Right lobe of liver (tissue), 6 donors: Measurements from ENCODE around the gene EEF2. TPM values are rescaled to one million over a fixed set of nuclear protein-coding genes. Genes with fewer than 3 reads are reported as not detected.

Experiments
- ATAC-seq, 4 donors: fragments of 200-7000 bp; cut with Tn5 transposase; one replicate each; pipeline ENCODE4 v1.9.1; 2020; ENCODE audit warnings: mild to moderate bottlenecking in 4 of 4, moderate library complexity in 4 of 4
- DNase-seq, 3 donors: peaks; one replicate each; pipeline ENCODE4 v3.0.0-alpha.2; 2020
- H3K27ac ChIP-seq, 3 donors: fragments of 200-600 bp; one replicate each; pipeline ENCODE4 v1.8.0; 2022
- H3K27me3 ChIP-seq, 2 donors: fragments of 200-600 bp; one replicate each; pipeline ENCODE4 v1.8.0; 2022
- H3K36me3 ChIP-seq, 4 donors: fragments of 200-600 bp; sonication (generic) in 1 of 4; one replicate each; pipeline versions ENCODE4 v1.5.1 to v1.8.0; 2017 to 2022; ENCODE audit warnings: control low read depth in 1 of 4
- H3K4me1 ChIP-seq, 4 donors: fragments of 200-600 bp; sonication (generic) in 1 of 4; one replicate each; pipeline versions ENCODE4 v1.5.1 to v1.8.0; 2017 to 2022; ENCODE audit warnings: control low read depth in 1 of 4
- H3K4me3 ChIP-seq, 3 donors: fragments of 200-600 bp; one replicate each; pipeline ENCODE4 v1.8.0; 2022
- H3K9me3 ChIP-seq, 4 donors: fragments of 200-600 bp; sonication (generic) in 1 of 4; one replicate each; pipeline versions ENCODE4 v1.5.1 to v1.8.0; 2017 to 2022; ENCODE audit warnings: control low read depth in 1 of 4
- POLR2A ChIP-seq: fragments of 450-650 bp; IDR thresholded peaks from one replicate; pipeline ENCODE4 v1.6.1; 2017; ENCODE audit warnings: antibody characterized with exemption, mild to moderate bottlenecking
- WGBS: methylation state at CpG from one replicate; pipeline ENCODE4 v1.1.6; 2018; ENCODE audit warnings: low coverage, low lambda C conversion rate; ENCODE audit not compliant: insufficient coverage; ENCODE audit errors: missing lambda C conversion rate; 5-methylcytosine and 5-hydroxymethylcytosine counted together
- intact Hi-C, 2 donors: fragments of 100-400 bp; cut with DNase I; formaldehyde crosslinking; loops; one replicate each; pipeline versions ENCODE4 v1.11.2 to v1.14.1; 2022
- total RNA-seq, 6 experiments: library from RNA; depleted of rRNA in 2 of 6; stranded (reverse); fragments of >200 nt in 2 of 6; fragmentation: NEBNext Ultra II Directional in 3 of 6; extraction: Animal tissue kit (Norgen Biotek cat#: 25700) in 3 of 6; gene quantifications; one replicate each; pipeline versions ENCODE4 v1.1.0 to v1.2.4, GENCODE V29; 2016 to 2023
- TF ChIP-seq, protein P1 (sequence below), 4 donors: fragments of 200-600 bp in 3 of 4; fragments of 450-650 bp in 1 of 4; IDR thresholded peaks; one replicate each; pipeline versions ENCODE4 v1.5.1 to v1.8.0; 2016 to 2022; ENCODE audit warnings: antibody characterized with exemption in 4 of 4, mild to moderate bottlenecking in 2 of 4
- donor health status: DM: no; HTN: yes; CAD: no.
- donor health status: DM: no; HTN: no; CAD: no.
- donor health status: DM: no; HTN: no; CAD: no.
- donor health status: DM: no; HTN: yes; CAD: no.
- donor health status: DM: no; HTN: yes; CAD: no.

The EEF2 gene
- total RNA-seq, 6 experiments from 2014 or later = 933 to 1,231 (median 1,031) TPM

DNA sequence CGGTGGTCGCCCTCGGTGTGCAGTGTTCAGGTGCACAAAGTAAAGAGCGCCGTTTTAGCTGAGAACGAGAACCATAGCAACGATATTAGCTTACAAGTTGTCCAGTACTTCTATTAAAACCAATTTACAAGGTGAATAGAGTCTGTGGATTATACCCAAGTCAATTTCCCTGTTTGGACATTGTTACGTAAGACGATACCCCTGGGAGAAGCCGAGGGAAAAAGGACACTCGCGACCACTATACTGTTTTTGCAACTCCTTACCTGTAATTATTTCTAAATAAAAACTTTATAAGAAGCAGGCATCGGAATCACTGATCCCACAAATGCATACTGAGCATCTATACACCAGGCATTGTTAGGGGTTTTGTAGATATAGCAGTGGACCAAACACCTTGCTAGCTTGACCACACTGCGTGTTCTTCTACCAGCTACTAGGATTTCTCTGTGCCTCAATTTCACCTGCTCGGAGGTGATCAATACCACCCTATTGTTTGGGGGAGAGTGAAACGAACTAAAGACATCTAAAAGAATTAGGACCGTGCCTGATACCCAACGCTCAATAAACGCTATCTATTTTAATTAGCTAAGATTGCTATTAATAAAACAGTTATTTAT, 488 bp upstream of the EEF2 start:
- DNase-seq (no peak), ATAC-seq (no peak)
- Histone ChIP-seq H3K36me3 (peaks cover 28 to 33% (median 30%) of the 10 kb centered on the region in 4 donors), H3K27ac (peak overlapping the region; percentile 6 to 96 (median 96)), H3K9me3 (no peaks in the 10 kb centered on the region), H3K4me1 (peaks cover 0 to 33% (median 18%) of the 10 kb centered on the region in 4 donors), H3K27me3 (no peaks in the 10 kb centered on the region), H3K4me3 (peak overlapping the region; percentile 91 to 99 (median 96))
- intact Hi-C loops = no loop called here
- 3% methylated on average over 18 of the region's 19 CpGs for WGBS
- TF ChIP-seq, protein P1, sequence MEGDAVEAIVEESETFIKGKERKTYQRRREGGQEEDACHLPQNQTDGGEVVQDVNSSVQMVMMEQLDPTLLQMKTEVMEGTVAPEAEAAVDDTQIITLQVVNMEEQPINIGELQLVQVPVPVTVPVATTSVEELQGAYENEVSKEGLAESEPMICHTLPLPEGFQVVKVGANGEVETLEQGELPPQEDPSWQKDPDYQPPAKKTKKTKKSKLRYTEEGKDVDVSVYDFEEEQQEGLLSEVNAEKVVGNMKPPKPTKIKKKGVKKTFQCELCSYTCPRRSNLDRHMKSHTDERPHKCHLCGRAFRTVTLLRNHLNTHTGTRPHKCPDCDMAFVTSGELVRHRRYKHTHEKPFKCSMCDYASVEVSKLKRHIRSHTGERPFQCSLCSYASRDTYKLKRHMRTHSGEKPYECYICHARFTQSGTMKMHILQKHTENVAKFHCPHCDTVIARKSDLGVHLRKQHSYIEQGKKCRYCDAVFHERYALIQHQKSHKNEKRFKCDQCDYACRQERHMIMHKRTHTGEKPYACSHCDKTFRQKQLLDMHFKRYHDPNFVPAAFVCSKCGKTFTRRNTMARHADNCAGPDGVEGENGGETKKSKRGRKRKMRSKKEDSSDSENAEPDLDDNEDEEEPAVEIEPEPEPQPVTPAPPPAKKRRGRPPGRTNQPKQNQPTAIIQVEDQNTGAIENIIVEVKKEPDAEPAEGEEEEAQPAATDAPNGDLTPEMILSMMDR (IDR thresholded peaks at IDR 0.05) = no peak
- TF ChIP-seq POLR2A = no peak

- intact Hi-C loops = no loop called here
- 0% methylated on average over 6 of the region's 10 CpGs for WGBS
- no peak for TF ChIP-seq POLR2A
- TF ChIP-seq, protein P1 (IDR thresholded peaks at IDR 0.05) = no peak
- H3K4me1 ChIP-seq = peaks cover 0 to 33% (median 18%) of the 10 kb centered on the region in 4 donors
- H3K27me3 ChIP-seq = no peaks in the 10 kb centered on the region
- peak overlapping the region; percentile 91 to 96 (median 96) for H3K27ac ChIP-seq
- peaks cover 40 to 45% (median 42%) of the 10 kb centered on the region in 4 donors for H3K36me3 ChIP-seq
- DNase-seq = no peak
- H3K4me3 ChIP-seq = peak overlapping the region; percentile 91 to 99 (median 96)
- peak in 1 of 4 donors; percentile 0 for ATAC-seq
- H3K9me3 ChIP-seq = no peaks in the 10 kb centered on the region
Observed at GRCh38 chr19:3984584-3984907, 717 bp downstream of the EEF2 start.

DNA sequence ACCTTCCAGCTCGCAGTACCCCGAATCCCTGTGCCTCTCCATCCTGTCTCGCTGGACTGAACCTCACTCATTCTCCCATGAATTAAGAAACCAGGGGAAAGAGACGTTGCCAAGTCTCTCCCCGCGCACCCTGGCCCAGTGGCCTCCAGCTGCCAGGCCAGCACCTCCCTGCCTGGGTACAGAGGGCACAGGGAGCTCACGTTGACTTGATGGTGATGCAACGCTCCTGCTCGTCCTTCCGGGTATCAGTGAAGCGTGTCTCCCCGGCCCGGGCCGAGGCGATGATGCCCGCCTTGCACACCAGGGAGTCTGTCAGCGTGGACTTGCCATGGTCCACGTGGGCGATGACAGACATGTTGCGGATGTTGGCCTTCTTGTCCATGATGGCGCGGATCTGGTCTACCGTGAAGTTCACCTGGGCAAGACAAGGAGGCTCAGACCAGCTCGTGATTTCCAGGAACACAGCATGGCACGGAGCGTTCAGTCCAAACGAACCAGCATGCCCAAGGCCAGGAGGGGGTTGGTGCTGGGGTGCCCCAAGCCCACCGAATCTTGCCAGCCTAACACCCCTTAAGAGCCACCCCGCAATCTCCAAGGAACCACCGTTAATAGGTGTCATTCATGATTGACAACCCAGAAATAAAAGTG, 1.2 kb downstream of the EEF2 start:
- ATAC-seq (peak; percentile 59 to 78 (median 72)), DNase-seq (peak; percentile 87 to 93 (median 92))
- H3K9me3 ChIP-seq = no peaks in the 10 kb centered on the region
- TF ChIP-seq, protein P1 (IDR thresholded peaks at IDR 0.05) = no peak
- peak; percentile 69 for TF ChIP-seq POLR2A
- intact Hi-C loops = no loop called here
- H3K36me3 ChIP-seq = peaks cover 45 to 50% (median 47%) of the 10 kb centered on the region in 4 donors
- peaks cover 0 to 33% (median 18%) of the 10 kb centered on the region in 4 donors for H3K4me1 ChIP-seq
- peak overlapping the region; percentile 91 to 99 (median 96) for H3K4me3 ChIP-seq
- H3K27ac ChIP-seq = peak overlapping the region; percentile 91 to 96 (median 96)
- no peaks in the 10 kb centered on the region for H3K27me3 ChIP-seq
- 20% methylated on average over 2 of the region's 30 CpGs for whole genome bisulfite sequencing

- intact Hi-C loops = no loop called here
- peaks cover 46 to 56% (median 51%) of the 10 kb centered on the region in 4 donors for H3K36me3 ChIP-seq
- H3K27ac ChIP-seq = peak overlapping the region; percentile 91 to 96 (median 96)
- ATAC-seq (no peak), DNase-seq (no peak)
- H3K9me3 ChIP-seq = no peaks in the 10 kb centered on the region
- peak overlapping the region; percentile 91 to 99 (median 96) for H3K4me3 ChIP-seq
- 59% methylated on average over 3 of the region's 7 CpGs for WGBS
- peaks cover 0 to 33% (median 18%) of the 10 kb centered on the region in 4 donors for H3K4me1 ChIP-seq
- no peaks in the 10 kb centered on the region for H3K27me3 ChIP-seq
- TF ChIP-seq, protein P1 (IDR thresholded peaks at IDR 0.05) = no peak
- TF ChIP-seq POLR2A = no peak
Observed at GRCh38 chr19:3983542-3983914, 1.7 kb downstream of the EEF2 start.
